NAMALWA (cell line): ENCODE results near the gene PAX3.

Source experiments
- DNase-seq: peaks from one replicate; pipeline ENCODE4 v3.0.0-alpha.2; 2015; ENCODE audit warnings: low spot score

The PAX3 gene

DNA sequence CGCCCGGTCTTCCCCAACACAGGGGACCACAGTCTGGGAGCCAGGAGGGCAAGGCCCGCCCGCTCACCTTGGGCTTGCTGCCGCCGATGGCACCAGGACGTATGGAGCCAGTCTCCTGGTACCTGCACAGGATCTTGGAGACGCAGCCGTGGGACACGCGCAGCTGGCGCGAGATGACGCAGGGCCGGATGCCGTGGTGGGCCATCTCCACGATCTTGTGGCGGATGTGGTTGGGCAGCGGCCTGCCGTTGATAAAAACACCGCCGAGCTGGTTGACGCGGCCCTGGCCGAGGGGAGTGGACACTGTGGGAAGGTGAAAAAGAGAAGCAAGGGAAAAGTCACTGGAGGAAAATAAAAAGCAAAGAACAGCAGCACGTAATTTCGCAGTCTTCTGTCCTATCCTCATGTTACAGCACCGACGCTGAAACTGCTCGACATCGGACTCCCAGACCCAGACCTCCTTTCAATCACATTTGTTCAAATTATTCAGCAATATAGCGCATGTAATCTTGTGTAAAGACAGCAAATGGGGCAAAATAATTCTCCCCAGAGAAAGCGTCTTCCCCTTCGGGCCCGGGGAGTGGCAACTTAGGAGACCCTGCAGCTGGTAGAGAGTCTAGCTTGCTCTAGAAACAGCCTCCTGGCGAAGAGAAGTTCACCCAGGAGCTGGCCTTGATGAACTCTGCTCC, 1.7 kb downstream of the PAX3 start:
- no peak for DNase-seq

DNA sequence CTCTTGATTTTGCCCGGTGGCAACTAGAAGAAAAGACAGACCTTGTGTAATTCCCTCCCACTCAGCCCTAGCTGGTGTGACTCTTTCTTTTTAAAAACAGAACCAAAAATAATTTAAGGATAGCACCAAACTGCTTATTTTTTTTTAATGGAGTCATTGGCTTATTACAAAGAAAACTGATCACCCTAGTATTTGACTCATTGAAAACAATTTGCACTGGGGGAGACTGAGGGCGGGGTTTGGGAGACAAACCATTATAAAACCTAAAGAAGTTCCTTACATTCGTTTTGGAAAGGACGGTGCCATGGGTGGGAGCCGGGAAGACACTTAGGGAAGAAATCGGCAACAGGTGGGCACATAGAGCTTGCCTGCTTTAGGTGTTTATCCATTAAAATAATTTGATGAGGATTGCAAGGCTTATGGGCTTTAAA, 2.5 kb downstream of the PAX3 start:
- DNase-seq, result no peak

DNA sequence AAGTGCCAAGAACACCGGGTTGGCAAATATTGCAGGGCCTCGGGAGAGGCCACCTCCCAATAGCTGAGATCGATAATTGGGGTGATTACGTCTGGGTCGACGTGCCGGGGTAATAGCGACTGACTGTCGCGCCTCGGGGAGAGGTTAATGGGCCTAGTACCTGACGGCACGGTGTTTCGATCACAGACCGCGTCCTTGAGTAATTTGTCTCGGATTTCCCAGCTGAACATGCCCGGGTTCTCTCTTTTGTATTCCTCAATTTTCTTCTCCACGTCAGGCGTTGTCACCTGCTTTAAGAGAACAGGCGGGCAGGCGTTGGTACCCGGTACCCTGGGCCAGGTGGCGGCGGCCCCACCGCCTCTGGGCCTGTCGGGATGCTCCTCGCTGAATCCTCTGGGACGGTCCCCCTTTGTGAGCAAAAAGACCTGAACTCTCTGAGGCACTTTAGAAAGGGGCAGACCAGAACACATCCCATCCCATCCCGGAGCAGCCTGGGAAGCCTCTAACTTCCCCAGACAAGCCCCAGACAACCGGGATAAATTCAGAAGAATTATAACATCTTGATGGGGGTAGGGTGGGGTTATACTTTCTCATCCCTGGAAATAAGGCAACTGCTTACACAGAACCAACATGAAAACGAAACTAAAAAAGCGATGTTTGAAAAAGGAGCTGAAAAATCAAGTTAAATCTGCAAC, 3.3 kb downstream of the PAX3 start:
- no peak for DNase-seq

DNA sequence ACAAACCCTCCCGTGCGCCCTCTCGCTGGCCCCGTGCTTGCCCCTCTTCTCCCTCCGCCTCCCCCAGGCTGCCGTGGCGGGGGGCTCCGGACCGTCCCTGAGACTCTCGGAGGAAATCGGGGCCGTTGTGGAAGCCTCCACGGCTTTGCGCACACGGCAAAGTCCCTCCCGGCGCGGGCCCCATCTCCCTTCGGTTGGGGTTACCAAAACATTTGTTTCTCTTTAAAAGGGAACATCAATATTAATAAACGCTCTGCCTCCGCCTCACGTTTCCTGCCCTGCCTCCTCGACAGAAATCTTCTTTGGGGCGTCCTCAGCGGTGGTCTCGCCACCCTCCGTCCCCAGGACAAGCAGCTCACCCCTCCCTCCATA, 3.8 kb downstream of the PAX3 start:
- no peak for DNase-seq

DNA sequence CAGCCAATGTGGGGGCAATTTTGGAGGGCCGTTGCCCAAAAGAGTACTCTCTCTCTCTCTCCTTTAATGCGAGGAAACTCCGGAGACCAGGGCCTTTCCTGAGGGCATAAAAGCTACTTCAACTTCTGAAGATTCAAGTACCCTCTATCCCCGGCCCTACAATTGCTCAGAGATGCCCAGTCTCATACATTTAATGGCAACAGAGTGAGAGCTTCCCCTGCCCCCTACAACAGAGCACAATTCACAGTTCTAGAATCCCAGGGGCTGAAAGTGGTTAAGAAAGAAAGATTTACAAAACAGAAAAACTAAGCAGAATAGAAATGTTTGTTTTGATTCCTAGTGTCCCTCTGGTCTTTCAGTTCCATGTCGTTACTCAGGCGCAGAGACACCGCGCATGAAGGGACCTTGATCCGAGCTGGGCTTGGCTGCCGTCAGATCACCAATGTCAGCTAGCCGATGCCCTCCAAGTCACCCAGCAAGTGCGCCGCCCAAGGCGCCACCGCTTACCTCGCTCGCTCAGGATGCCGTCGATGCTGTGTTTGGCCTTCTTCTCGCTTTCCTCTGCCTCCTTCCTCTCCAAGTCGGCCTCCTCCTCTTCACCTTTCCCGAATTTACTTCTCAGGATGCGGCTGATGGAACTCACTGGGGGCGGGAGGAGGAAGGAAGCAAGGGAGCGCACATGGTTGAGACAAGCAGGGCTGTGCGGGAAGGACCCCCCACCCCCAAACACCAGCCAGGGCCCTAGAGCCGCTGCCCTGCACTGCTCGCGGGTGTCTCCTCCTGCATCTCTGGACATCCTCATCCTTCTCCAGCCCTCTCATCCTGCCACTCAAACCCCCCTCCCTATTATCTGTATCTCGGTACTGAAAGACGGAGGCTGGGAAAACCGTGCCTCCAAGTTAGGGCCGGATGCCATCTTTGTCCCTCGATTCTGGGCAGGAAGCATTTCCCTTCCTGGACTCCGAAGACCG, 4.9 kb downstream of the PAX3 start:
- no peak for DNase-seq

DNA sequence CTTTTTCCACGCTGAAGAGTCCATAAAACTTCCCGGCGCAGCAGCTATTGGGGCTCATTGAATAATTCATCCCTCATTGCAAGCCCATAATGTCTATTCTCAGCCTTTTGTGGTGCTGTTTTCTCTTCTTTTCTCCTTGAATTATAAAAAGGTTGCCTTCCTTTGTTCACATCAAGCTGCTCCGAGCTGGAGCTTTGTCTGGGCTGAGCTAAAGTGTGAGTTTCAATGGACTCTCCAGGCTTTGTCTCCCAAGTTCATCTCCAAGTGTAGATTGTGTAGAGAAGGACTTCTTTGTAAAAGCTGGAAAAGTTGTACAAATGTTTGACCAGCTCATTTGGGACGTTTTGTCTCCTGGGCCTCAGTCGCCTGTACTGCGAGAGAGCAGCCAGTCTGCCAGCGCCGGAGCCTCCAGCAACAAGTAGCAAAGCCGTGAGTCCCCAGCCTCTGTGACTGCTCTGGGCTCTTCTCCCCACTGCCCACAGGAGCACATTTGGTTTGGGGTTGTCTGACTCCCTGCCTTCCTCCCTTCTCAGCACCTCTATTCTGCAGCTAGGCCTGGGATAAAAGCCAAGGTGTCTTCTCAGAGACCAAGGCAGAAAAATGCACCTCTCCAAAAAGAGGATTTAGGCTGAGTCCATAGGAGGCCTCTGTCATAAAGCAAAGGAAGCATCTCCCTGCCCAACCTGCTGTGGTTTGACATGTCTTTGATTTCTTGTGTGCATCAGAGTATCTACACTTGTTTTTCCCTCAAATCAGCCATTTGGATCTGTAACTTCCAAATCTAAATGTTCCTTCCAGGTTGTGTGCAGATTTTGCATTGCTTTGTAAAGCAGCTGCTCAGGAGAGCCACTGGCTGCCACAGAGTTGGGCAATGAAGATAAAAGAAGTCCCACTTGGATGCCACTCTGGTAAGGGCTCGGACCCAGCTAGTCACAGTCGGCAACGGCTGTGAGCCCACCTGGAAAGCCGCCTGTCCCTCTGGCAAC, 6.4 kb downstream of the PAX3 start:
- no peak for DNase-seq

DNA sequence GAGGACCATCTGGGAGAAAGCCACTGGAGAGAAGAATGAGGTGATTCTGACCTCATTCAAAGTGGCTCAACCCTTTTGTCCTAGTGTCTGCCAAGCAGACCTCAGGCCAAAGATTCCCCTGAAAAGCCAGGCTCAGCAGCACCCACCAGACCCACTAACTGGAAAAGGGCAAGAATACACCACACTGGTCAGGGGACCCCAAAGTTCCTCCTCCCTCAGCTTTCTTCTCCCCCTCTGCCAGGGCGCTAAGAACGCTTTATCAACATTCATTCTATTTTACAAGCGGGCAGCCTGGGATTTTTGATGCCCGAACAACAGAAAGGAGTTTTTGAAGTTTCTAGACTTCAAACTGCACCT, 7.3 kb downstream of the PAX3 start:
- no peak for DNase-seq

DNA sequence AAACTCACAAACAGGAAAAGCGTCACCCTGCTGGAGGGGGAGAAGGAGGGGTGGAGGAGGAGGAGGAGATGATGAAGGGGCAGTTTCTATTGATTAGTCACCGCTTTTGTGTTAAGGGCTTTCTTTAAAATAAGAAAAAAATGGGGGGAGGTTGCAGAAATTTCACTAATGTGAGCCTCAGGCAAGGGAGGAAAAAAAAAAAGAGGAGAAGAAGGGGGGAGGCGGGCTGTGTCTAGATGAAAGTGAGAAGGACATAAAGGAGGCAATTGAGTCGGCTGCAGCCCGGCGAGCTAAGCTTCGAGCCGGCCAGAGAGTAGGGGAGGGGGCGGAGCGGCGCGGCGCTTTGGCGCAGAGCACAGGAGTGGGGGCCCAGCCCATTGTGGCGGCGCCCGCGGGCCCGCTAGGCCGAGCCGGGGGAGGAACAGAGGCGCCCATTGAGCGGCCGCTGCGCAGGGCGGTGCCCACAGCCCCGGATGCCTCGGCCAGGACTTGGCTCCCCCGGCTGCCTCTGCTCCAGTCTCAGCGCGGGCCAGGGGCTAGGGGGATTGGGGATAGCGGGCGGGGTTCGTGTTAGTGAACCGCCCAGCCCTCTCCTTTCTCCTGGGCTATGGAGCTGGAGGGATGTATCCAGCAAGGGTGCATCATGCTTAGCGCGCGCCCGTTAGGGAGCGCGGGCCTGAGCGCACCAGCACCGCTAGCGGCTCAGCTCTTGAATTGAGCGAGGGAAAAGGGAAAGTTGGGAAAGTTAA, 7.9 kb downstream of the PAX3 start:
- no peak for DNase-seq

DNA sequence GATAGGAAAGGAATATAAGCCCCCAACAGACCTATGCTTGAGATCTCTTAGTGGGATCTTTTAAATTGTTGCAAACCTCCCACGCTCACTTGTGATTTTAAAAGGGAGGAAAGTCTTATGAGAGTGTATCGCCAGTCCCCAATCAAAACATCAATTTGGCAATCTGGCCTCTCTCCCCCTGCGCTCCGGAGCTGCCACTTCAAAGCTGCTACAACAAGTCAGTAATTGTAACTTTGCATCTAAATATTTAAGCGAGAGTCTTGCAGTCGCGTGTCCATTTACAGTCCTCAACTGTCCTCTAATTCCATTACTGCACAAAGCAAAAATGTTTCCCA, 8.4 kb downstream of the PAX3 start:
- no peak for DNase-seq

DNA sequence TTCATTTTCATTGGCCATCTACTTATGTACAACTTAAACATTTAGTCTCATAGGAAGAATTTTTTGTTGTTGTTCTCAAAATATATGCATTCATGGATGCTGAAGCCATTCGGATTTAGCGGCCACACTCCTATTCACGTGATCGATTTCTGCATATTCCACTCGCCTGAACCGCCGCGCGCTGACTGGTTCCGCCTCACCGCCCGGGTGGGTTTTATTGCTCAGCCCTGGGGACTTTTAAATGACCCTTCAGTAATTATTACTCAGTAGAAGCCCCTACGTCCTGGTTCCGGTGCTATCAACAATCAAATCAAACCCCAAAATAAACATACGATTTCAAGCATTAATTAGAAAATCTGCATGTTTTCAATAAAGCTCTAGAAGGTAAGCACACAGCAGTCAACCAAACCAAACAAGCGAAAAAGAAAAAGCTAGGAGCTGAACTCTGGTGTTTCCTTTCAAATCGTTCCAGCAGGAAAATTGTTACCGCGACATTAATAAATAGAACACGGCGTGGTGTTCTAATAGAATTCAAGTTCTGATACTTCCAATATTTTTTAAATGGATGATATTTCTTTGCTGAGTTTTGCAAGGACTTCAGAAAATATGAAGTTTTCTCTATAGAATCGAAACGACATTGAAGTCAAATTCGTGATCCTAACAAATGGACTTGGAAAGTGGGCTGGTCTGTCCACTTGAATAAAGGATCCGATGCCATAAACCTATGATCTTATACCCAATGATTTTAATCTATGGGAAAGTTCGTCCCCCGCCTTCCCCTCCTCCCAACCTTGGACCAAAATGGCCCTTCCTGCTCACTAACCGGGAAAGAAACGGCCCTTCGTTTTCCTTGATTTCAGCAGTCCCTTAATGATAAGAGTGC, 9.3 kb downstream of the PAX3 start:
- no peak for DNase-seq

DNA sequence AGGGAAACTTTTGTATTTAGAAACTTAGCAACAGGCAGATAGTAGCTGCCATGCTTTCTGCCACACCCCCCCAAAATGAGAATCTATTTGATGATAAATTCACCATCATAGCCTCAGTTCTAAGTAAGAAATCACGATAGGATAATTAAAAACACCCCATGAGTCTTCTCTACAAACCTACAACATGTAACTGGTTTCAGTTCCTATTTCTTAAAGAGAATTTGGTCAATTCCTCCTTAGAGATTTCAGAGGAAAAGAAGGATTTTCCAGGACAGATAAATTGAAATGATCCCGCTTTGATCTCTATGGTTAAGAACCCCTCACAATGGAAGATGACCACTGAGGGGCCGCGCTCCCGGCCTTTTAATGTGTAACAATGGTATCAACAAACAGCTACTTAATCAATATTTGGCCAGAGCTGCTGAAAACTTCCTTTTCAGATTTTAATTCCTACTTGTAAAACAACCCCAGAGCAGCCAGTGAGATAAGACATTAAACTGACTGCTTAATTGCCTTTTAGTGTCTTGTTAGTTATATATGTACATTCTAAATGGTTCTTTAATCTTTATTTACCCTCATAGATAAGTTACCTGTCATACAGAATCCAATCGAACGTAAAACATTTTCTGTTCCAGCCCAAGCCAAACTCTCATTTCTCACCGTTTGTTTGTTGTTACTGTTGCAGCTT, 10.1 kb downstream of the PAX3 start:
- DNase-seq, result no peak

DNA sequence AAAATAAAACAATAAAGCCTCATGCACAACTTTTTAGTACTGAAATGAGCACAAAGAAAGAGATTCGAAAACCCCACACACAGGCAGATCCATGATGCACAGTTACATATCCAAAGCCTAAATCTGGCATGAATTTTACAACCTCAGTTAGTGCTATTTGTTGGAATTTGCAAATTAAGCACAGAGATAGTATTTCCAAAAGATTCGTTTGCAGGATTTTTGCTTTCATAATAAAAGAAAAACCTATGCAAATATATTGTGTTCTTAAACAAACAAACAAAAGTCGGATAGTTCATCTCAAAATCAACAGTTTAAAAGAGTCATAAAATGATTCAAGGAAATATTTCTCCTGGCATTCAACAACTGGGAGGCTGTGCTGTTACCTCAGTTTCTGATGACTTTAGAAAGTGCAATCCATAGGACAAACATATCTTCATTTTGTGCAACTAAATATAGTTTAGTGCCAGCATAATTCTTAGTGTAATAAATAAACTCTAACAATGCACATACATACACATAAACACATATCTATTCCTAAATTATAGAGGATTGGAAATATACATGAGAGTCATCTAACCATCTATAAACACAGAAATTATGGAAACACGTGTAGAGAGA, 10.8 kb downstream of the PAX3 start:
- DNase-seq, result no peak

DNA sequence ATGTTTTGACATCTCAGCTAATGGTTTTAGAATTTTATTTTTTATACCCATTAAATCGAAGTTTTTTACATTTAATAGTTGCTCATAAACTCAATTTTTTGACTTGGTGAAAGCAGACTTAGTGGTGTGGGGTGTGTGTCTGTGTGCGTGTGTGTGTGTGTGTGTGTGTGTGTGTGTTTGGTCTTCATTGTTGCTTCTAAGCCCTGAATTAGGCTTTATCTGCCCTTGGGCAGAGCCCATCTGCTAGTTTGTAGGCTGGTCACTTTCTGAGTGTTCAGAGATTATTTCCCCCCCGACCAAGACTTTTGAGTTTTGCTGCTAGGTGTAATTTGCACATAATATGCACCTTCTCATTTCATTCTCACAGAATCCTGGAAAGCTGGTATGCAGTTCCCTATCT, 14.3 kb downstream of the PAX3 start:
- DNase-seq, result no peak

DNA sequence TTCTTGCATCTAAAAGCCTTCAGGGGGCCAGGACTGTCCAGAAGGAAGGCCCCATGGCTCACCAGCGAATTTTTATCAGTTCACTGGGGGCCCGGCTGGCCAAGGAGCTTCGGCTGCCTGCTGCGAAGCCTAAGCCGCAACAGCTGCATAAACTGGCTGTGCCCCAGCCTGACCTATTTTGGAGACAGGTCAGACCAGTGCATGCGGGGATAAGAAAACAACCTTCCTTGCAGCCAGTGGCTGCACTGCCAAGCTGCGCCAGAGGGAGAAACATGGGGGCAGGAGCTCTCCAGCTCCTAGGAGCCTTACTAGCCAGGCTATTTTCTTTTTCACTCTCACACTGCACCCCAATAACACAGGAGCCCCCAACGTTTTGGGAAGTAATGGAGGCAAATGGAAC, 15.2 kb downstream of the PAX3 start:
- no peak for DNase-seq

DNA sequence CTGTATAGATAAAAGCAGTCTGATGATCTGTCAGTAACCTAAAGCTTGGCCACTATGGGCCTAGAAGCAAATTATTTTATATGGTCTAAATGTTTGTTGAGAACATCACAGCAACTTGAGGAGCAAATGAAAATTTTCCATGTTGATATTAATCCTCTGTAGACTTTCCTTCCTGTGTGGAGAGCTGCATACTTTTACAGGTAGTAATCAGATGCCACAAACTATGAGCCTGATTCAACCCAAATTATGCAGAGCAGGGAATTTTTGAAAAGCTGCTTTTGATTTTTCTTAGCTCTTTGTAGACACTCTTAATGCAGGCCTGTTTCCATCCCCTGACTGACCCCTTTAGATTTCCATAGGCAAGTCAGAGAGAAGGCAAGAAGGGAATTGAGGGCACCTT, 17.3 kb downstream of the PAX3 start:
- no peak for DNase-seq

DNA sequence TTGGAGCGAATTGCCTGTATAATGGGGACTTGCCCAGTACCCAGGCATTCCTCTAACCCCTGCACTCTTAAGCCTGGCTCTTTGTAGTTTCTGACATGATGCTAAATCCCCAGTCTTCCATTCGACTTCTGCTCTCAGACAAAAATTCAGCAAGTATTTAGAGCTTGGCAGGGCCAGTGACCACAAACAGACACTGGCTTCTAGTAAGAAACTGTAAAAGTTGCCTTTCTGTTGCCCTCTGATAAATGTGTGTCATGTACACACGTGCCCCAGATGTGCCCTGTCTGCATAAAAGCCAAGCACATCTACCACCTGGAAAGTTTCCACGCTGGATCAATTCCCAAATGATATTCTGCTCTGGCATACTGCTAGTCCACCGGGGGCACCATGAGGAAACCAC, 18.0 kb downstream of the PAX3 start:
- no peak for DNase-seq

DNA sequence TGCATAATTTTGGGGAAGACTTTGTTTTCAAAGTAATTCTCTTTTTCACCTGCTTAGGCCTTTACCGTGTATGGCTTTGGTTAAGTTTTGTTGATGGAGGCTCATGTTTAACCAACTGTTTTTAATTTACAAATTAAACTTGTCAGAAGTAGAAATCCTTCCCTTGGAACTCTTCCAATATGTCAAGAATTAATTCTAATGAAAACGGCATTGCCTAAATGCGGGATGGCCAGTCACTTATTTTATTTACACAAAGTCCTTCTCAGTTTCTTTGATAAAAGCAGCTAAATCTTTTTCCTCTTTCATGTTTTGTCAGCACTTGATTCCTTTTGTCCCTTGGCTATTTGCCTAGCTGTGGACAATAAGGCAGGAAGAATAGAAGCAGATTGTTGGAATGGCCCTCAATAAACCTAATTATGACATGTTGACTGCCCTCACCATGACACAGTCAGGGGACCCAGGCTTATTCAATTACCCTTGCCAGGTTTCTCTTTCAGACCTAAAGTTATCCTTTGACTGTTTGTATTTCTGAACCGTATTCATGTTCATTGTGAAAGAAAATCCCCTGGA, 26.3 kb downstream of the PAX3 start:
- no peak for DNase-seq

DNA sequence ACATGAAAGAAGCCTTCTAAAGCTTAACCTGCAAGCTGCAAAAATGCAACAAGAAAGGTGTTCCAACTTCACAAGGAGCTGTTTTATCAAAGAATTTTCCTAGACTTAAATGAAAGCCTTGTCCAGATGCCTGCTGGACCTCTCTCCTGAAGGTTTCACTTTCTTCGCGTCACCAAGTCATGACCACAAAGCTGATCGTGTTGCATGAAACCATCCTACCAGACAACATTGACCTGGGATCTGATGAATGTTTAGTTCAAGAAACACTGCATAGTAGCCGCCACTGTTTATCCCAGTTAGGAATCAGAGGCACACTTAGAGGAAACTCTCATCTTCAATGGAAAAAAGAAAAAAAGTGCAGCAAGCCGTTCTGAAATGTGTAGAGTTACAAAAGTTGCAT, 26.9 kb downstream of the PAX3 start:
- no peak for DNase-seq

DNA sequence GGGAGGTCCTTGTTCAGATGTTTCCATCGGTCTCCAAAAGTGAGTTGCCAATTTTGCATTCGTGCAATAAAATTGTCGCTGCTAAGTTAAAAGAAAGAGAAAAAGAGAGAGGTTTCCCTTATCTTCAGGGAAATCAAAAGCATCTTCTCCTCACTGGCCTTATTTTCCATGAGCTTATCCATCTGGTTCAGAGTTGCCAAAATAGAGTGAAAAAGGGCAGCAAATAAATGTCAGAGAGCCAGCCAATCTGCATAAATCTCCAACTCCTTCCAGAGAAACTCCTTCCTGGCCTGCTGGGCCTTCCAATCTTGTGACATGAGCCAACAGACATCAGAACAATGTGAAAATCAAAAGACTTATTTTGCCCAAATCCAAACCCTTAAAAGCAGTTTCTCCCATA, 28.4 kb downstream of the PAX3 start:
- DNase-seq, result no peak
